NB4 (cell line): ENCODE results near the gene CDHR4.

Experiments
- DNase-seq: peaks from one replicate; pipeline ENCODE4 v3.0.0; 2010; ENCODE audit warnings: low read depth
- H3K4me3 ChIP-seq: one replicate; pipeline ENCODE4 v1.5.1; 2011; ENCODE audit warnings: mild to moderate bottlenecking, low read depth, low read length, moderate library complexity
- CTCF ChIP-seq: IDR thresholded peaks from one replicate; pipeline ENCODE4 v1.5.1; 2012; ENCODE audit warnings: low read depth, low read length
- MAX ChIP-seq: IDR thresholded peaks from 2 replicates; pipeline ENCODE4 v1.6.1; 2011; ENCODE audit warnings: low read depth, low read length
- MYC ChIP-seq: IDR thresholded peaks from 2 replicates; pipeline ENCODE4 v1.6.1; 2011; ENCODE audit warnings: low read depth, low read length
- POLR2A ChIP-seq: IDR thresholded peaks from 2 replicates; pipeline ENCODE4 v1.6.1; 2011; ENCODE audit warnings: mild to moderate bottlenecking; ENCODE audit not compliant: insufficient read length; ENCODE audit errors: extremely low read depth

Gene CDHR4

GRCh38 chr3:49813497-49814174, 14.0 kb upstream of the CDHR4 start, which contains the start of gene UBA7:
UBA7 (minus strand) TSS chr3:49813953; CDS start chr3:49813787, 166 bp downstream.
- peak within 1 kb of the TSS; percentile 42 for H3K4me3 ChIP-seq
- DNase-seq: peak; percentile 67

GRCh38 chr3:49812916-49813496, 13.3 kb upstream of the CDHR4 start:
- peak overlapping the region; percentile 42 for H3K4me3 ChIP-seq
- no peak for TF ChIP-seq MAX
- TF ChIP-seq CTCF: no peak
- no peak for TF ChIP-seq POLR2A
- TF ChIP-seq MYC: no peak
- no peak for DNase-seq

More at GRCh38 chr3:49813497-49814174, 14.0 kb upstream of the CDHR4 start, which contains the start of gene UBA7:
- TF ChIP-seq CTCF: no peak
- no peak for TF ChIP-seq MYC
- peak; percentile 20 for TF ChIP-seq POLR2A
- TF ChIP-seq MAX: no peak

GRCh38 chr3:49807431-49808114, 7.9 kb upstream of the CDHR4 start:
- TF ChIP-seq CTCF (no peak), MAX (no peak), MYC (no peak), POLR2A (no peak)
- peak; percentile 69 for DNase-seq

GRCh38 chr3:49806850-49807249, 7.2 kb upstream of the CDHR4 start:
- DNase-seq: peak; percentile 40
- no peak for TF ChIP-seq POLR2A
- no peak for TF ChIP-seq MYC
- peak; percentile 50 for TF ChIP-seq MAX
- no peak for TF ChIP-seq CTCF

More at GRCh38 chr3:49807431-49808114, 7.9 kb upstream of the CDHR4 start:
- no peak overlapping the region for H3K4me3 ChIP-seq

GRCh38 chr3:49805897-49806701, 6.4 kb upstream of the CDHR4 start:
- DNase-seq: peak; percentile 95
- TF ChIP-seq CTCF: no peak
- peak; percentile 88 for TF ChIP-seq MYC
- TF ChIP-seq POLR2A: peak; percentile 54
- TF ChIP-seq MAX: peak; percentile 82
- H3K4me3 ChIP-seq: peak overlapping the region; percentile 83

More at GRCh38 chr3:49806850-49807249, 7.2 kb upstream of the CDHR4 start:
- peak overlapping the region; percentile 48 for H3K4me3 ChIP-seq
